ENCODE results near the gene DDX59. TPM values are rescaled to one million over a fixed set of nuclear protein-coding genes. Genes with fewer than 3 reads are reported as not detected.

The DDX59 gene
- polyA plus RNA-seq, 3 donors: 14.3 to 18.6 (median 14.9) TPM

- no peaks in the 10 kb centered on the region for H3K27me3 ChIP-seq (ENCODE audit: control insufficient read depth in 2 of 2, insufficient read depth in 2 of 2, low read length in 2 of 2)
- no peaks in the 10 kb centered on the region for H3K9me3 ChIP-seq (replicated peaks in 1 of 2; ENCODE audit: control insufficient read depth in 1 of 2, insufficient read depth in 1 of 2, low read length in 2 of 2)
- H3K4me3 Mint-ChIP-seq: peak within 1 kb of the TSS; percentile 87 to 93
- peak within 1 kb of the TSS; percentile 91 for H3K4me2 ChIP-seq (replicated peaks; ENCODE audit: extremely low read depth, low read length, poor library complexity, severe bottlenecking)
- intact Hi-C loops (cut with micrococcal nuclease): loop anchor here (2.0 to 10.0 kb wide), 5 partner anchors 47 to 182 kb away; partner anchors contain the start of genes CAMSAP2 (in 1 of the 2) and DDX59 (in 1 of the 2)
- DNase-seq: peak; percentile 90 to 93 (median 90)
- H3K27me3 Mint-ChIP-seq (ENCODE audit: low read depth in 3 of 3): no peaks in the 10 kb centered on the region
- peaks cover 0 to 2% (median 0%) of the 10 kb centered on the region in 7 donors for H3K9me3 Mint-ChIP-seq
- peaks cover 5 to 25% of the 10 kb centered on the region in 2 donors for H3K36me3 ChIP-seq (replicated peaks in 1 of 2; ENCODE audit: control insufficient read depth in 1 of 2, insufficient read depth in 2 of 2, low read length in 2 of 2)
- peak within 1 kb of the TSS; percentile 81 to 97 (median 87) for H3K4me3 ChIP-seq (replicated peaks in 1 of 3; ENCODE audit: low read depth in 2 of 3, low read length in 3 of 3)
- H2AFZ ChIP-seq (ENCODE audit: insufficient read depth, low read depth, low read length, poor library complexity, severe bottlenecking): peak within 1 kb of the TSS; percentile 94
- peak within 1 kb of the TSS; percentile 95 to 98 (median 98) for H3K27ac Mint-ChIP-seq
- H3K9ac ChIP-seq (ENCODE audit: insufficient read depth, low read length, poor library complexity, severe bottlenecking): peak within 1 kb of the TSS; percentile 78
- TF ChIP-seq CTCF (IDR thresholded peaks at IDR 0.05): no peak
- H3K4me1 Mint-ChIP-seq: peaks cover 20% of the 10 kb centered on the region
- peaks cover 13 to 28% of the 10 kb centered on the region in 2 donors for H3K36me3 Mint-ChIP-seq
- under 1% methylated on average over 53 of the region's 59 CpGs for WGBS (ENCODE audit: insufficient coverage)
- peaks cover 19 to 21% of the 10 kb centered on the region in 2 donors for H3K4me1 ChIP-seq (ENCODE audit: control insufficient read depth in 1 of 2, insufficient read depth in 2 of 2, low read length in 2 of 2)
- H3K27ac ChIP-seq (ENCODE audit: low read depth in 1 of 2, low read length in 2 of 2): peak within 1 kb of the TSS; percentile 85 to 96
- peaks cover 47% of the 10 kb centered on the region for H3K79me2 ChIP-seq (ENCODE audit: insufficient read depth, low read length)
- H4K20me1 ChIP-seq (ENCODE audit: insufficient read depth, low read length): no peaks in the 10 kb centered on the region
Observed at GRCh38 chr1:200620273-200621131, 49.2 kb downstream of the DDX59 start, which contains the start of gene KIF14. Gene KIF14 (minus strand): TSS chr1:200620751. CDS start chr1:200618723, 2,028 bp downstream.

- Histone ChIP-seq H3K36me3 (replicated peaks in 1 of 2; ENCODE audit: control insufficient read depth in 1 of 2, insufficient read depth in 2 of 2, low read length in 2 of 2) (peaks cover 9 to 31% of the 10 kb centered on the region in 2 donors), H3K4me1 (ENCODE audit: control insufficient read depth in 1 of 2, insufficient read depth in 2 of 2, low read length in 2 of 2) (peaks cover 18 to 19% of the 10 kb centered on the region in 2 donors), H3K27me3 (ENCODE audit: control insufficient read depth in 2 of 2, insufficient read depth in 2 of 2, low read length in 2 of 2) (no peaks in the 10 kb centered on the region), H3K4me3 (replicated peaks in 1 of 3; ENCODE audit: low read depth in 2 of 3, low read length in 3 of 3) (peak overlapping the region; percentile 81 to 97 (median 87)), H3K9me3 (replicated peaks in 1 of 2; ENCODE audit: control insufficient read depth in 1 of 2, insufficient read depth in 1 of 2, low read length in 2 of 2) (no peaks in the 10 kb centered on the region), H3K9ac (ENCODE audit: insufficient read depth, low read length, poor library complexity, severe bottlenecking) (peak overlapping the region; percentile 78), H3K79me2 (ENCODE audit: insufficient read depth, low read length) (peaks cover 51% of the 10 kb centered on the region), H4K20me1 (ENCODE audit: insufficient read depth, low read length) (no peaks in the 10 kb centered on the region), H3K4me2 (replicated peaks; ENCODE audit: extremely low read depth, low read length, poor library complexity, severe bottlenecking) (peak overlapping the region; percentile 91), H2AFZ (ENCODE audit: insufficient read depth, low read depth, low read length, poor library complexity, severe bottlenecking) (peak overlapping the region; percentile 94), H3K27ac (ENCODE audit: low read depth in 1 of 2, low read length in 2 of 2) (peak overlapping the region in 1 of 2 donors; percentile 96)
- no peak for DNase-seq
- H3K4me1 Mint-ChIP-seq: peaks cover 17% of the 10 kb centered on the region
- 8% methylated on average over 2 of the region's 6 CpGs for WGBS (ENCODE audit: insufficient coverage)
- intact Hi-C loops (cut with micrococcal nuclease): loop anchor here (2.0 to 10.0 kb wide), 5 partner anchors 47 to 183 kb away; partner anchors contain the start of genes CAMSAP2 (in 1 of the 2) and DDX59 (in 1 of the 2)
- H3K4me3 Mint-ChIP-seq: peak overlapping the region; percentile 87 to 93
- peak overlapping the region in 4 of 7 donors; percentile 95 to 98 (median 98) for H3K27ac Mint-ChIP-seq
- no peaks in the 10 kb centered on the region for H3K27me3 Mint-ChIP-seq (ENCODE audit: low read depth in 3 of 3)
- no peak for TF ChIP-seq CTCF (IDR thresholded peaks at IDR 0.05)
- H3K9me3 Mint-ChIP-seq: peaks cover 0 to 2% (median 0%) of the 10 kb centered on the region in 7 donors
- H3K36me3 Mint-ChIP-seq: peaks cover 19 to 33% of the 10 kb centered on the region in 2 donors
Observed at GRCh38 chr1:200619894-200620272, 49.8 kb downstream of the DDX59 start.
